Liver (tissue), 9 donors: ENCODE results near the gene OR4D10. TPM values are rescaled to one million over a fixed set of nuclear protein-coding genes. Genes with fewer than 3 reads are reported as not detected.

Source experiments
- DNase-seq: peaks from one replicate; pipeline ENCODE4 v3.0.0-alpha.2; 2017; ENCODE audit warnings: low spot score
- H3K27ac ChIP-seq, 2 donors: one replicate each; pipeline ENCODE4 v1.7.0; 2013; ENCODE audit warnings: inconsistent platforms in 2 of 2, low read length in 2 of 2, control low read depth in 1 of 2, low read depth in 1 of 2, mild to moderate bottlenecking in 1 of 2
- H3K27me3 ChIP-seq, 4 donors: one replicate each; pipeline versions ENCODE4 v1.6.1 to v1.7.0; 2013; ENCODE audit warnings: low read length in 3 of 4, inconsistent platforms in 1 of 4, mild to moderate bottlenecking in 1 of 4, moderate library complexity in 1 of 4; ENCODE audit not compliant: control insufficient read depth in 4 of 4, insufficient read depth in 4 of 4
- H3K36me3 ChIP-seq, 4 donors: one replicate each; pipeline versions ENCODE4 v1.6.1 to v1.7.0; 2013; ENCODE audit warnings: low read length in 3 of 4, mild to moderate bottlenecking in 3 of 4, low read depth in 1 of 4, moderate library complexity in 1 of 4; ENCODE audit not compliant: control insufficient read depth in 4 of 4, insufficient read depth in 3 of 4
- H3K4me1 ChIP-seq, 4 donors: one replicate each; pipeline versions ENCODE4 v1.6.1 to v1.7.0; 2013; ENCODE audit warnings: low read length in 3 of 4, mild to moderate bottlenecking in 3 of 4, moderate library complexity in 1 of 4; ENCODE audit not compliant: control insufficient read depth in 4 of 4, insufficient read depth in 4 of 4
- H3K4me3 ChIP-seq, 3 donors: one replicate each; pipeline versions ENCODE4 v1.6.1 to v1.7.0; 2013; ENCODE audit warnings: low read length in 3 of 3, control low read depth in 1 of 3, low read depth in 1 of 3, mild to moderate bottlenecking in 1 of 3
- H3K9ac ChIP-seq, 2 donors: one replicate each; pipeline ENCODE4 v1.7.0; 2013; ENCODE audit warnings: low read length in 2 of 2, mild to moderate bottlenecking in 2 of 2, moderate library complexity in 2 of 2, control low read depth in 1 of 2, low read depth in 1 of 2
- H3K9me3 ChIP-seq, 4 donors: one replicate each; pipeline versions ENCODE4 v1.6.1 to v1.7.0; 2013; ENCODE audit warnings: low read length in 3 of 4; ENCODE audit not compliant: control insufficient read depth in 4 of 4
- ATF3 ChIP-seq: IDR thresholded peaks from 2 replicates; pipeline ENCODE4 v1.6.1; 2016; ENCODE audit warnings: antibody characterized with exemption
- CTCF ChIP-seq: fragments of 150-350 bp; IDR thresholded peaks from 2 replicates; pipeline ENCODE4 v1.5.1; 2017; ENCODE audit warnings: improper control_type of control experiment, low read depth, low read length; ENCODE audit not compliant: missing input control
- EGR1 ChIP-seq, 2 donors: IDR thresholded peaks; 2 replicates each; pipeline ENCODE4 v1.6.1; 2016 to 2018; ENCODE audit warnings: antibody characterized with exemption in 2 of 2, low read depth in 2 of 2
- FOXA1 ChIP-seq: IDR thresholded peaks from 2 replicates; pipeline ENCODE4 v1.6.1; 2016; ENCODE audit warnings: antibody characterized with exemption
- FOXA2 ChIP-seq: IDR thresholded peaks from 2 replicates; pipeline ENCODE4 v1.6.1; 2016; ENCODE audit warnings: antibody characterized with exemption
- GABPA ChIP-seq, 2 donors: IDR thresholded peaks in 1 of 2; conservative IDR thresholded peaks in 1 of 2; 2 replicates each; pipeline ENCODE4 v1.6.1; 2016; ENCODE audit warnings: antibody characterized with exemption in 2 of 2, mild to moderate bottlenecking in 1 of 2, moderate library complexity in 1 of 2
- HNF4A ChIP-seq, 2 donors: conservative IDR thresholded peaks; 2 replicates each; pipeline ENCODE4 v1.6.1; 2016; ENCODE audit warnings: antibody characterized with exemption in 2 of 2, mild to moderate bottlenecking in 2 of 2
- HNF4G ChIP-seq: IDR thresholded peaks from 2 replicates; pipeline ENCODE4 v1.6.1; 2016; ENCODE audit warnings: antibody characterized with exemption
- JUND ChIP-seq, 2 donors: IDR thresholded peaks; 2 replicates each; pipeline ENCODE4 v1.6.1; 2016; ENCODE audit warnings: antibody characterized with exemption in 2 of 2
- MAX ChIP-seq: IDR thresholded peaks from 2 replicates; pipeline ENCODE4 v1.6.1; 2016; ENCODE audit warnings: antibody characterized with exemption
- NR2F2 ChIP-seq: IDR thresholded peaks from 2 replicates; pipeline ENCODE4 v1.6.1; 2016; ENCODE audit warnings: antibody characterized with exemption
- RAD21 ChIP-seq, 2 donors: IDR thresholded peaks; 2 replicates each; pipeline ENCODE4 v1.6.1; 2016; ENCODE audit warnings: antibody characterized with exemption in 2 of 2, mild to moderate bottlenecking in 2 of 2
- REST ChIP-seq: IDR thresholded peaks from 2 replicates; pipeline ENCODE4 v1.6.1; 2016; ENCODE audit warnings: antibody characterized with exemption, mild to moderate bottlenecking
- RXRA ChIP-seq, 2 donors: IDR thresholded peaks; 2 replicates each; pipeline ENCODE4 v1.6.1; 2017 to 2018; ENCODE audit warnings: antibody characterized with exemption in 2 of 2, mild to moderate bottlenecking in 1 of 2
- SP1 ChIP-seq: IDR thresholded peaks from 2 replicates; pipeline ENCODE4 v1.6.1; 2018; ENCODE audit warnings: antibody characterized with exemption, mild to moderate bottlenecking
- TAF1 ChIP-seq: conservative IDR thresholded peaks from 2 replicates; pipeline ENCODE4 v1.6.1; 2016; ENCODE audit warnings: antibody characterized with exemption, mild to moderate bottlenecking
- YY1 ChIP-seq: IDR thresholded peaks from 2 replicates; pipeline ENCODE4 v1.6.1; 2016; ENCODE audit warnings: antibody characterized with exemption, mild to moderate bottlenecking
- ZBTB33 ChIP-seq: IDR thresholded peaks from 2 replicates; pipeline ENCODE4 v1.6.1; 2016; ENCODE audit warnings: antibody characterized with exemption
- WGBS: extraction: QIAGEN DNeasy Blood & Tissue Kit; methylation state at CpG from one replicate; pipeline ENCODE4 v1.1.7; 2013; 5-methylcytosine and 5-hydroxymethylcytosine counted together
- polyA plus RNA-seq, 2 donors: library from polyadenylated mRNA; stranded (reverse) in 1 of 2; unstranded in 1 of 2; fragments of 200-250 nt in 1 of 2; fragments of >200 nt in 1 of 2; fragmentation: Nextera tagmentation in 1 of 2; extraction: Ambion mirVana in 1 of 2; gene quantifications; one replicate each; pipeline versions ENCODE4 v1.2.1 to v1.2.3, GENCODE V29; 2013 to 2015
- total RNA-seq, 2 donors: library from RNA; depleted of rRNA; stranded (reverse); fragments of >200 nt; gene quantifications; one replicate each; pipeline ENCODE4 v1.2.3, GENCODE V29; 2014
- donor health status: healthy.
- donor health status: healthy.
- donor health status: healthy.
- donor health status: healthy.
- donor health status: healthy.

OR4D10 gene
- total and polyA plus RNA-seq, 4 donors = not detected

- H3K9ac ChIP-seq = no peak overlapping the region
- H3K4me3 ChIP-seq = no peak overlapping the region
- no peak overlapping the region for H3K27ac ChIP-seq
- no peaks in the 10 kb centered on the region for H3K27me3 ChIP-seq
- no peaks in the 10 kb centered on the region for H3K4me1 ChIP-seq
- no peak for DNase-seq
- 88% methylated on average over 3 of the region's 3 CpGs for WGBS
- H3K9me3 ChIP-seq = no peaks in the 10 kb centered on the region
- H3K36me3 ChIP-seq = no peaks in the 10 kb centered on the region
- TF ChIP-seq SP1 (no peak), NR2F2 (no peak), ATF3 (no peak), RXRA (IDR thresholded peaks at IDR 0.05) (no peak), MAX (no peak), FOXA1 (no peak), ZBTB33 (no peak), TAF1 (no peak), CTCF (no peak), EGR1 (IDR thresholded peaks at IDR 0.05; ENCODE audit: low read depth in 2 of 2) (no peak), REST (no peak), RAD21 (IDR thresholded peaks at IDR 0.05) (no peak), HNF4G (no peak), FOXA2 (no peak), JUND (IDR thresholded peaks at IDR 0.05) (no peak), HNF4A (conservative IDR thresholded peaks at IDR 0.05) (no peak), GABPA (IDR thresholded peaks at IDR 0.05 in 1 of 2, conservative IDR thresholded peaks at IDR 0.05 in 1 of 2) (no peak), YY1 (no peak)
Observed at GRCh38 chr11:59459916-59460315, 13.2 kb upstream of the OR4D10 start.

- Histone ChIP-seq H3K4me1 (no peaks in the 10 kb centered on the region), H3K27ac (no peak overlapping the region), H3K27me3 (no peaks in the 10 kb centered on the region), H3K4me3 (no peak overlapping the region), H3K36me3 (no peaks in the 10 kb centered on the region), H3K9ac (no peak overlapping the region), H3K9me3 (no peaks in the 10 kb centered on the region)
- no peak for DNase-seq
- 48% methylated on average over 5 of the region's 5 CpGs for WGBS
- TF ChIP-seq REST = no peak
- TF ChIP-seq HNF4A (conservative IDR thresholded peaks at IDR 0.05) = no peak
Observed at GRCh38 chr11:59463190-59463641, 9.9 kb upstream of the OR4D10 start.
